H9 (cell line): Measurements from ENCODE around the gene SLC51A. TPM values are rescaled to one million over a fixed set of nuclear protein-coding genes. Genes with fewer than 3 reads are reported as not detected.

Source experiments
- DNase-seq: peaks from one replicate; pipeline ENCODE4 v3.0.0-alpha.2; 2017
- H2AFZ ChIP-seq: one replicate; pipeline ENCODE4 v1.6.1; 2013; ENCODE audit warnings: mild to moderate bottlenecking, low read length, control low read depth, moderate library complexity
- H2AK5ac ChIP-seq: 2 replicates; pipeline ENCODE4 v1.6.1; 2013; ENCODE audit warnings: low read length, control low read depth, mixed read lengths; ENCODE audit not compliant: insufficient read length
- H2BK120ac ChIP-seq: one replicate; pipeline ENCODE4 v1.6.1; 2013; ENCODE audit warnings: low read depth, mild to moderate bottlenecking, low read length, control low read depth, inconsistent platforms; ENCODE audit not compliant: poor library complexity, severe bottlenecking
- H2BK12ac ChIP-seq: 2 replicates; pipeline ENCODE4 v1.6.1; 2013; ENCODE audit warnings: low read length, control low read depth, mixed read lengths, low read depth; ENCODE audit not compliant: insufficient read length
- H2BK15ac ChIP-seq: 2 replicates; pipeline ENCODE4 v1.6.1; 2013; ENCODE audit warnings: low read depth, low read length, control low read depth
- H2BK20ac ChIP-seq: one replicate; pipeline ENCODE4 v1.6.1; 2013; ENCODE audit warnings: low read depth, mild to moderate bottlenecking, low read length, control low read depth, inconsistent platforms; ENCODE audit not compliant: poor library complexity, severe bottlenecking
- H2BK5ac ChIP-seq: 2 replicates; pipeline ENCODE4 v1.6.1; 2013; ENCODE audit warnings: low read length, control low read depth, mixed read lengths; ENCODE audit not compliant: insufficient read length
- H3K14ac ChIP-seq: 2 replicates; pipeline ENCODE4 v1.6.1; 2013; ENCODE audit warnings: low read length, control low read depth; ENCODE audit not compliant: insufficient read depth
- H3K18ac ChIP-seq: 2 replicates; pipeline ENCODE4 v1.6.1; 2013; ENCODE audit warnings: low read depth, mild to moderate bottlenecking, mixed read lengths, low read length, control low read depth; ENCODE audit not compliant: insufficient read length
- H3K23ac ChIP-seq: 2 replicates; pipeline ENCODE4 v1.6.1; 2013; ENCODE audit warnings: low read length, control low read depth, mixed read lengths, low read depth; ENCODE audit not compliant: insufficient read length
- H3K23me2 ChIP-seq: 2 replicates; pipeline ENCODE4 v1.6.1; 2013; ENCODE audit warnings: low read depth, mild to moderate bottlenecking, mixed read lengths, low read length, control low read depth; ENCODE audit not compliant: insufficient read length, poor library complexity, severe bottlenecking
- H3K27ac ChIP-seq: 2 replicates; pipeline ENCODE4 v1.5.1; 2013; ENCODE audit warnings: low read length, control low read depth, mixed read lengths, low read depth; ENCODE audit not compliant: insufficient read length
- H3K27me3 ChIP-seq: 2 replicates; pipeline ENCODE4 v1.6.1; 2013; ENCODE audit warnings: low read length, control low read depth, inconsistent platforms; ENCODE audit not compliant: insufficient read depth
- H3K4ac ChIP-seq: 2 replicates; pipeline ENCODE4 v1.6.1; 2013; ENCODE audit warnings: low read depth, mild to moderate bottlenecking, control low read depth, inconsistent platforms, low read length, moderate library complexity
- H3K4me1 ChIP-seq: 2 replicates; pipeline ENCODE4 v1.6.1; 2013; ENCODE audit warnings: low read length, control low read depth, inconsistent platforms; ENCODE audit not compliant: insufficient read depth
- H3K4me2 ChIP-seq: 2 replicates; pipeline ENCODE4 v1.6.1; 2013; ENCODE audit warnings: low read length, control low read depth, mixed read lengths; ENCODE audit not compliant: insufficient read length, insufficient read depth
- H3K56ac ChIP-seq: 2 replicates; pipeline ENCODE4 v1.6.1; 2013; ENCODE audit warnings: low read depth, mild to moderate bottlenecking, mixed read lengths, low read length, control low read depth; ENCODE audit not compliant: insufficient read length
- H3K79me1 ChIP-seq: 2 replicates; pipeline ENCODE4 v1.6.1; 2013; ENCODE audit warnings: low read depth, mild to moderate bottlenecking, moderate library complexity, low read length, control low read depth, inconsistent platforms; ENCODE audit not compliant: insufficient read depth, poor library complexity, severe bottlenecking
- H3K79me2 ChIP-seq: 2 replicates; pipeline ENCODE4 v1.6.1; 2013; ENCODE audit warnings: low read length, control low read depth, inconsistent platforms; ENCODE audit not compliant: insufficient read depth
- H3K9ac ChIP-seq: 2 replicates; pipeline ENCODE4 v1.6.1; 2013; ENCODE audit warnings: low read length, control low read depth, mixed read lengths; ENCODE audit not compliant: insufficient read length; ENCODE audit errors: extremely low read depth
- H3K9me3 ChIP-seq: one replicate; pipeline ENCODE4 v1.6.1; 2013; ENCODE audit warnings: low read depth, low read length, inconsistent platforms; ENCODE audit not compliant: control insufficient read depth
- H3T11ph ChIP-seq: one replicate; pipeline ENCODE4 v1.6.1; 2013; ENCODE audit warnings: mild to moderate bottlenecking, low read length, control low read depth, inconsistent platforms
- H4K20me1 ChIP-seq: one replicate; pipeline ENCODE4 v1.6.1; 2013; ENCODE audit not compliant: control insufficient read depth, insufficient read length, insufficient read depth
- H4K5ac ChIP-seq: 2 replicates; pipeline ENCODE4 v1.6.1; 2013; ENCODE audit warnings: low read depth, mild to moderate bottlenecking, mixed read lengths, low read length, control low read depth; ENCODE audit not compliant: insufficient read length
- H4K8ac ChIP-seq: replicated peaks from 2 replicates; pipeline ENCODE4 v1.6.1; 2013; ENCODE audit warnings: low read length, control low read depth, mixed read lengths, low read depth; ENCODE audit not compliant: insufficient read length
- H4K91ac ChIP-seq: 2 replicates; pipeline ENCODE4 v1.6.1; 2013; ENCODE audit warnings: low read depth, mild to moderate bottlenecking, moderate library complexity, mixed read lengths, low read length, control low read depth; ENCODE audit not compliant: insufficient read length
- H3K27ac Mint-ChIP-seq, 3 experiments: 2 replicates in 2 of 3; 3 replicates in 1 of 3; pipeline ENCODE4 v1.8.0; 2020 to 2021; ENCODE audit warnings: mixed read lengths in 3 of 3, mild to moderate bottlenecking in 1 of 3, moderate library complexity in 1 of 3
- H3K27me3 Mint-ChIP-seq: 2 replicates; pipeline ENCODE4 v1.8.0; 2021; ENCODE audit warnings: low read depth, mild to moderate bottlenecking, moderate library complexity, mixed read lengths
- H3K36me3 Mint-ChIP-seq, 3 experiments: 2 replicates in 2 of 3; 3 replicates in 1 of 3; pipeline ENCODE4 v1.8.0; 2020 to 2021; ENCODE audit warnings: low read depth in 3 of 3, mixed read lengths in 3 of 3; ENCODE audit not compliant: insufficient read depth in 1 of 3
- H3K4me1 Mint-ChIP-seq, 2 experiments: 2 replicates each; pipeline ENCODE4 v1.8.0; 2020; ENCODE audit warnings: mixed read lengths in 2 of 2
- H3K4me3 Mint-ChIP-seq, 2 experiments: 2 replicates in 1 of 2; 3 replicates in 1 of 2; pipeline ENCODE4 v1.8.0; 2020 to 2021; ENCODE audit warnings: mild to moderate bottlenecking in 2 of 2, mixed read lengths in 2 of 2, moderate library complexity in 1 of 2
- H3K9me3 Mint-ChIP-seq, 2 experiments: 2 replicates in 1 of 2; 3 replicates in 1 of 2; pipeline ENCODE4 v1.8.0; 2020; ENCODE audit warnings: mild to moderate bottlenecking in 2 of 2, mixed read lengths in 2 of 2, moderate library complexity in 1 of 2
- WGBS: extraction: QIAGEN DNeasy Blood & Tissue Kit; methylation state at CpG from one replicate; pipeline ENCODE4 v1.1.7; 2013; ENCODE audit warnings: missing lambda C conversion rate, low lambda C conversion rate, mixed read lengths; ENCODE audit not compliant: insufficient read length; ENCODE audit errors: extremely low coverage; 5-methylcytosine and 5-hydroxymethylcytosine counted together
- total RNA-seq: library from RNA; stranded (reverse); gene quantifications from 2 replicates; pipeline ENCODE4 v1.2.1, GENCODE V29; 2021
- TF ChIP-seq, protein P1 (sequence below): fragments of 200-600 bp; sonication (generic); conservative IDR thresholded peaks from 3 replicates; pipeline ENCODE4 v1.8.0; 2021; ENCODE audit warnings: antibody characterized with exemption, mild to moderate bottlenecking

Gene SLC51A
- total RNA-seq, 1 experiment from 2014 or later, result 5.6 TPM

DNA sequence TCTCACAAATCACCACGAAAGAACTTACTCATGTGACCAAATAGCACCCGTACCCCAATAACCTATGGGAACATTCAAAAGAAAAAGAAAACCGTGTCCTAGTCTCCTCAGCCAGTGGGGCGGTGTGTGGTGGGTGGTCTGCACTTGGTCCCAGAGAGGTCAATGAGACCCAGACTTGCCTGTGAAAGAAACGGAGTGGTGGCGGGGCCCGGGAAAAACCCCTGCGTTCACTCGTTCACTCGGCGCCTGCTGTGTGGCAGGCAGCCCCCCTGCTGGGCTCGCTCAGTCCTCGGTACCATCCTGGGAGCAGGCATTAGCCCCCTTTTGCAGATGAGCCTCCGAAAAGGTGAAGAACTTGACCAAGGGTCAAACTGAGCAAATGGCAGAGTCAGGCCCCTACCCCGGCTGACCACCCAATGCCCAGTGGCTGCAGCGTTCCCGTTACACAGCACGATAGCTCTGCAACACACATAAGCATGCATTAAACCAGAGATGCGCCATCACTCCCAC is 41.2 kb upstream of the SLC51A start:
- peaks cover 20 to 24% of the 10 kb centered on the region in 2 experiments for H3K4me1 Mint-ChIP-seq
- Histone ChIP-seq H3K18ac (no peak overlapping the region), H3K9me3 (no peaks in the 10 kb centered on the region), H3K4ac (no peak overlapping the region), H4K91ac (no peak overlapping the region), H2BK20ac (no peak overlapping the region), H3K27ac (no peak overlapping the region), H3K79me2 (no peaks in the 10 kb centered on the region), H3K14ac (no peak overlapping the region), H3T11ph (no peak overlapping the region), H2AFZ (no peak overlapping the region), H3K56ac (no peak overlapping the region), H2BK120ac (no peak overlapping the region), H3K4me1 (no peaks in the 10 kb centered on the region; the same call in 1 of the 2 replicates), H3K23me2 (no peaks in the 10 kb centered on the region), H2BK5ac (no peak overlapping the region), H3K27me3 (no peaks in the 10 kb centered on the region), H3K23ac (no peak overlapping the region), H4K20me1 (no peaks in the 10 kb centered on the region), H2BK15ac (no peak overlapping the region), H4K5ac (no peak overlapping the region), H3K4me2 (no peak overlapping the region), H3K79me1 (no peaks in the 10 kb centered on the region), H3K9ac (no peak overlapping the region), H2BK12ac (no peak overlapping the region), H2AK5ac (no peak overlapping the region), H4K8ac (no peak overlapping the region)
- WGBS, result no CpG with 5 or more reads among the region's 19 CpGs
- H3K9me3 Mint-ChIP-seq, result peaks cover 0 to 4% of the 10 kb centered on the region in 2 experiments; a peak in 1 of 5 replicates
- TF ChIP-seq, protein P1, sequence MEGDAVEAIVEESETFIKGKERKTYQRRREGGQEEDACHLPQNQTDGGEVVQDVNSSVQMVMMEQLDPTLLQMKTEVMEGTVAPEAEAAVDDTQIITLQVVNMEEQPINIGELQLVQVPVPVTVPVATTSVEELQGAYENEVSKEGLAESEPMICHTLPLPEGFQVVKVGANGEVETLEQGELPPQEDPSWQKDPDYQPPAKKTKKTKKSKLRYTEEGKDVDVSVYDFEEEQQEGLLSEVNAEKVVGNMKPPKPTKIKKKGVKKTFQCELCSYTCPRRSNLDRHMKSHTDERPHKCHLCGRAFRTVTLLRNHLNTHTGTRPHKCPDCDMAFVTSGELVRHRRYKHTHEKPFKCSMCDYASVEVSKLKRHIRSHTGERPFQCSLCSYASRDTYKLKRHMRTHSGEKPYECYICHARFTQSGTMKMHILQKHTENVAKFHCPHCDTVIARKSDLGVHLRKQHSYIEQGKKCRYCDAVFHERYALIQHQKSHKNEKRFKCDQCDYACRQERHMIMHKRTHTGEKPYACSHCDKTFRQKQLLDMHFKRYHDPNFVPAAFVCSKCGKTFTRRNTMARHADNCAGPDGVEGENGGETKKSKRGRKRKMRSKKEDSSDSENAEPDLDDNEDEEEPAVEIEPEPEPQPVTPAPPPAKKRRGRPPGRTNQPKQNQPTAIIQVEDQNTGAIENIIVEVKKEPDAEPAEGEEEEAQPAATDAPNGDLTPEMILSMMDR, result no peak
- DNase-seq, result no peak
- H3K36me3 Mint-ChIP-seq, result no peaks in the 10 kb centered on the region
- H3K27me3 Mint-ChIP-seq, result no peaks in the 10 kb centered on the region
- H3K27ac Mint-ChIP-seq, result no peak overlapping the region
- H3K4me3 Mint-ChIP-seq, result no peak overlapping the region
